PFSK-1 (cell line): ENCODE measurements around the gene SPIN1.

ENCODE experiments used
- FOXP2 ChIP-seq: optimal IDR thresholded peaks from 2 replicates; pipeline ENCODE3; 2011; ENCODE audit warnings: borderline replicate concordance, control low read depth, inconsistent platforms; ENCODE audit not compliant: insufficient read depth; ENCODE audit errors: extremely low read length, extremely low read depth
- POLR2AphosphoS5 ChIP-seq: IDR thresholded peaks from 2 replicates; pipeline ENCODE4 v1.6.1; 2012; ENCODE audit warnings: low read depth, mild to moderate bottlenecking, control low read depth, low read length, moderate library complexity
- REST ChIP-seq, 2 experiments: IDR thresholded peaks; 2 replicates each; pipeline versions ENCODE4 v1.6.1 to v1.8.0; 2011 to 2012; ENCODE audit warnings: low read depth in 2 of 2, low read length in 2 of 2, control low read depth in 1 of 2, inconsistent platforms in 1 of 2, mild to moderate bottlenecking in 1 of 2, moderate library complexity in 1 of 2; ENCODE audit not compliant: insufficient read depth in 1 of 2
- SIN3A ChIP-seq: IDR thresholded peaks from 2 replicates; pipeline ENCODE4 v1.6.1; 2012; ENCODE audit warnings: mild to moderate bottlenecking, low read length, moderate library complexity, borderline replicate concordance; ENCODE audit not compliant: insufficient read depth
- TAF1 ChIP-seq: IDR thresholded peaks from 2 replicates; pipeline ENCODE4 v1.6.1; 2012; ENCODE audit warnings: low read length, control low read depth, borderline replicate concordance; ENCODE audit not compliant: insufficient read depth

Gene SPIN1

GRCh38 chr9:88383176-88383575 is 5.1 kb upstream of the SPIN1 start:
- TF ChIP-seq POLR2AphosphoS5 = no peak
- TF ChIP-seq REST (IDR thresholded peaks at IDR 0.05; ENCODE audit: insufficient read depth in 1 of 2, low read depth in 2 of 2, low read length in 2 of 2) = no peak
- TF ChIP-seq SIN3A = no peak
- no peak for TF ChIP-seq TAF1
- no peak for TF ChIP-seq FOXP2

DNA sequence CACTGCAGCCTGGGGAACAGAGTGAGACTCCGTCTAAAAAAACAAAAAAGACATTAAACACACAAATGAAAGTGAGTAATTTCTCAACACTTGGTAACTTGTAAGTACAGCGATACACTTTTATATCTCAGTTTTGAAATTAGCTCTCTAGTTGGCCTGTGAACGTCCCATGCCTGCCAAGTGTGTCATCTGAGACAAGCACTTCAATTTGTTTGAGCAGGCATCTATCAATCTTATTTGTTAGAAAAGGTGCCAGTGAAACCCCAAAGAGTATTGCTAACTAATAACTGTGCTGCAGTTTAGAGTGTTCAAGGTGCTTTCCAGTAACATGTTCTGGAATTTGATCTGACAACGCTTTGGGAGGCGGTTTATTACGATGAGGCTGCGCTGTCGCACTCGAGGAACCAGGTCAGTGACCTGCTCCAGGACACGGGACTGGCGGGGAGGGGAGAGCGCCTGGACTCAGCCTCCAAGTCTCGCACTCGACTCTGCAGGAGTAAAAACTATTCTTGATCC is 1.1 kb upstream of the SPIN1 start:
- TF ChIP-seq FOXP2 (no peak), SIN3A (no peak), TAF1 (no peak), REST (IDR thresholded peaks at IDR 0.05; ENCODE audit: insufficient read depth in 1 of 2, low read depth in 2 of 2, low read length in 2 of 2) (no peak), POLR2AphosphoS5 (no peak)

GRCh38 chr9:88387552-88388202 is 567 bp upstream of the SPIN1 start:
- TF ChIP-seq SIN3A = no peak
- TF ChIP-seq TAF1 = no peak
- no peak for TF ChIP-seq POLR2AphosphoS5
- no peak for TF ChIP-seq FOXP2
- TF ChIP-seq REST (IDR thresholded peaks at IDR 0.05; ENCODE audit: insufficient read depth in 1 of 2, low read depth in 2 of 2, low read length in 2 of 2) = no peak

DNA sequence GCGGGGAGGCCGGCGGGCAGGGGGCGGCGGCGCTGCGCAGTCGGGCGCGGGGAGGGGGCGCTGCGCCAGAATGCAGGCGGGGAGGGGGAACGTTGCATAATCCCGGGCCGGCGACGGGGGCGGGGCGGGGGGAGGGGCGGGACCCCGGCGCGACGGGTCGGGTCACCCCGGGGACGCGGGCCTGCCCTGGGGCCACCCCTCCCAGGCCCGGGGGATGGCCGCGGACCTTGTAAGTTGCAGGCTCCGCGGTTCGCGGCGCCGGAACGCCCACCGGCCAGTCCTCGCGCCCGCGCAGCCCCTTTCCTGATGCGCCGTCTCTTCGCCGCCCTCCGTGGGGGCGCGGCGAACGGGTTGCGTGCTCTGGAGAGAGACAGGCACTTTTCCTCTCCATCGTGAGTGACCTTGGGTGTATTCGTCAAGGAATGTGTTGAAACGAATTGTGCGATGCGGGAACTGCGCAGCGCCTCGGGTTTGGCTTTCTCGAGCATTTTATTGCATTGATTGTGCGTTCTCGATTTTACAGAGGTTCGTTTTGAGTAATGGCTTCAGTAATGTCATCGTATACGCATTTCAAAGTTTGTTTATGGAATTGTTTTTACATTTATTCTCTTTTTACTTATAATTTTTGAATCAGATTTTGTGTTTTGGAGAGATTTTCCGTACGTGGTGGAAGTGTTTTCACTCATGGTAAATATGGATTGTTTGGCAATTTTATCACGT is 802 bp downstream of the SPIN1 start:
- no peak for TF ChIP-seq SIN3A
- TF ChIP-seq POLR2AphosphoS5 = no peak
- no peak for TF ChIP-seq REST (IDR thresholded peaks at IDR 0.05; ENCODE audit: insufficient read depth in 1 of 2, low read depth in 2 of 2, low read length in 2 of 2)
- no peak for TF ChIP-seq TAF1
- no peak for TF ChIP-seq FOXP2
